Measurements from ENCODE around the gene AIG1.

GRCh38 chr6:143087856-143088255 is 27.2 kb downstream of the AIG1 start:
- TF ChIP-seq, protein P1, sequence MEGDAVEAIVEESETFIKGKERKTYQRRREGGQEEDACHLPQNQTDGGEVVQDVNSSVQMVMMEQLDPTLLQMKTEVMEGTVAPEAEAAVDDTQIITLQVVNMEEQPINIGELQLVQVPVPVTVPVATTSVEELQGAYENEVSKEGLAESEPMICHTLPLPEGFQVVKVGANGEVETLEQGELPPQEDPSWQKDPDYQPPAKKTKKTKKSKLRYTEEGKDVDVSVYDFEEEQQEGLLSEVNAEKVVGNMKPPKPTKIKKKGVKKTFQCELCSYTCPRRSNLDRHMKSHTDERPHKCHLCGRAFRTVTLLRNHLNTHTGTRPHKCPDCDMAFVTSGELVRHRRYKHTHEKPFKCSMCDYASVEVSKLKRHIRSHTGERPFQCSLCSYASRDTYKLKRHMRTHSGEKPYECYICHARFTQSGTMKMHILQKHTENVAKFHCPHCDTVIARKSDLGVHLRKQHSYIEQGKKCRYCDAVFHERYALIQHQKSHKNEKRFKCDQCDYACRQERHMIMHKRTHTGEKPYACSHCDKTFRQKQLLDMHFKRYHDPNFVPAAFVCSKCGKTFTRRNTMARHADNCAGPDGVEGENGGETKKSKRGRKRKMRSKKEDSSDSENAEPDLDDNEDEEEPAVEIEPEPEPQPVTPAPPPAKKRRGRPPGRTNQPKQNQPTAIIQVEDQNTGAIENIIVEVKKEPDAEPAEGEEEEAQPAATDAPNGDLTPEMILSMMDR (IDR thresholded peaks at IDR 0.05), result no peak
- TF ChIP-seq POLR2AphosphoS5 (IDR thresholded peaks at IDR 0.05) (no peak), POLR2A (IDR thresholded peaks at IDR 0.05) (no peak)
